Measurements from ENCODE around the gene CCL24. TPM values are rescaled to one million over a fixed set of nuclear protein-coding genes. Genes with fewer than 3 reads are reported as not detected.
"Not testable (repeated sequence)": the region's sequence is repeated elsewhere in the genome, so short reads cannot be mapped to it uniquely, and the experiment has no call there.

Gene CCL24
- total RNA-seq, 2 donors from 2014 or later: not detected

DNA sequence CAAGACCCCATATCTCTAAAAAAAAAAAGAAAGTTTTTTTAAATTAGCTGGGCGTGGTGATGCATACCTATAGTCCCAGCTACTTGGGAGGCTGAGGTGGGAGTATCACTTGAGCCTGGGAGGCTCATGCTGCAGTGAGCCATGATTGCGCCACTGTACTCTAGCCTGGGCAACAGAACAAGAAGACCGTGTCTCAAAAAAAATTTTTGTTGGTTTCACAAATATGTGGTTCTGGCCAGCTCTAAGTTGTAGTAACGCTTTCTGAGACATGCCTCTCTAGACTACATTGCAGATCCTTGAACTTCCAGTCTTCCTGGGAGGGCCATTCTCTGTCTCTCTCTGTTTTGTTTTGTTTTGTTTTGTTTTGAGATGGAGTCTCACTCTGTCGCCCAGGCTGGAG, 40.6 kb upstream of the CCL24 start:
- H3K4me3 ChIP-seq: no peak overlapping the region
- H3K4me1 ChIP-seq (replicated peaks): no peaks in the 10 kb centered on the region
- H3K9me3 ChIP-seq: no peaks in the 10 kb centered on the region
- no peaks in the 10 kb centered on the region for H3K27me3 ChIP-seq (replicated peaks; ENCODE audit: insufficient read depth)
- TF ChIP-seq, protein P1, sequence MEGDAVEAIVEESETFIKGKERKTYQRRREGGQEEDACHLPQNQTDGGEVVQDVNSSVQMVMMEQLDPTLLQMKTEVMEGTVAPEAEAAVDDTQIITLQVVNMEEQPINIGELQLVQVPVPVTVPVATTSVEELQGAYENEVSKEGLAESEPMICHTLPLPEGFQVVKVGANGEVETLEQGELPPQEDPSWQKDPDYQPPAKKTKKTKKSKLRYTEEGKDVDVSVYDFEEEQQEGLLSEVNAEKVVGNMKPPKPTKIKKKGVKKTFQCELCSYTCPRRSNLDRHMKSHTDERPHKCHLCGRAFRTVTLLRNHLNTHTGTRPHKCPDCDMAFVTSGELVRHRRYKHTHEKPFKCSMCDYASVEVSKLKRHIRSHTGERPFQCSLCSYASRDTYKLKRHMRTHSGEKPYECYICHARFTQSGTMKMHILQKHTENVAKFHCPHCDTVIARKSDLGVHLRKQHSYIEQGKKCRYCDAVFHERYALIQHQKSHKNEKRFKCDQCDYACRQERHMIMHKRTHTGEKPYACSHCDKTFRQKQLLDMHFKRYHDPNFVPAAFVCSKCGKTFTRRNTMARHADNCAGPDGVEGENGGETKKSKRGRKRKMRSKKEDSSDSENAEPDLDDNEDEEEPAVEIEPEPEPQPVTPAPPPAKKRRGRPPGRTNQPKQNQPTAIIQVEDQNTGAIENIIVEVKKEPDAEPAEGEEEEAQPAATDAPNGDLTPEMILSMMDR (IDR thresholded peaks at IDR 0.05): no peak
- TF ChIP-seq POLR2A (IDR thresholded peaks at IDR 0.05): no peak
- TF ChIP-seq POLR2AphosphoS5 (IDR thresholded peaks at IDR 0.05): no peak
- no peak overlapping the region for H3K27ac ChIP-seq
- WGBS: 77% methylated on average over 5 of the region's 5 CpGs
- H3K36me3 ChIP-seq: no peaks in the 10 kb centered on the region
- DNase-seq (ENCODE audit: low spot score): no peak
- intact Hi-C loops (cut with DNase I): no loop called here

DNA sequence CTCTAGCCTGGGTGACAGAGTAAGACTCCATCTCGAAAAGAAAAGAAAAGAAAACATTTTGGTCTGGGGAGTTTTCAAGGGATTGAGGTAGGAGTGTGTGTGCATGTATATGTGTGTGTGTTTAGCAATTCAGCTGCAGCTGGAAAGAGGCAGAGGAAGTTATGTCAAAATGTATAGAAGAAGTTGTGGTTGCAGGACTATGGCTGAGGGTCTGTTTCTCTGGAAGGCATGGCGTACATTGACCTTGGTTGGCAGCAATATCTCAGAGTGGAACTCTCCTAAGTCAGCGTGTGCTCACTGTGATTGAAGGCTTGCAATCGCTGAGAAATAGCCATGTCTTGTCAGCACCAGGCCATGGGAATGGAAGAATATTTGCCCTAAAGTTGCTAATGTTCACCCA, 36.6 kb upstream of the CCL24 start:
- no peaks in the 10 kb centered on the region for H3K4me1 ChIP-seq (replicated peaks)
- 73% methylated on average over 4 of the region's 4 CpGs for WGBS
- intact Hi-C loops (cut with DNase I): no loop called here
- no peaks in the 10 kb centered on the region for H3K27me3 ChIP-seq (replicated peaks; ENCODE audit: insufficient read depth)
- no peaks in the 10 kb centered on the region for H3K36me3 ChIP-seq
- no peaks in the 10 kb centered on the region for H3K9me3 ChIP-seq
- TF ChIP-seq, protein P1 (IDR thresholded peaks at IDR 0.05): no peak
- TF ChIP-seq POLR2A (IDR thresholded peaks at IDR 0.05): no peak
- H3K27ac ChIP-seq: no peak overlapping the region
- no peak for DNase-seq (ENCODE audit: low spot score)
- H3K4me3 ChIP-seq: no peak overlapping the region

DNA sequence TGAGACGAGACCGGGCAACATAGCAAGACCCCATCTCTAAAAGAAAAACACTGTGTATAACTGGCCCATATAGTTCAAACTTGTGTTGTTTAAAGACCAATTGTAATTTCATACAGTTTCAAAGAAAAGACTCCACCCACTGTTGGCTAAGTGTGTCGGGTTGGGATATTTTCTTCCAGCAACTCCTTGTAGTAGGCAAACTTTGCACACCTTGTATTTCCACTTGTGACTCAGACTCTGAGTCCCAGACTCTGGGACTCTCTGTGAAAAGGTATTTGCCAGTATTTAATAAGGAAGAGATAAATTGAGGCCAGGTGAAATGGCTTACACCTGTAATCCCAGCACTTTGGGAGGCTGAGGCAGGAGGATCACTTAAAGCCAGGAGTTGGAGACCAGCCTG, 36.0 kb upstream of the CCL24 start:
- no peak for TF ChIP-seq POLR2AphosphoS5 (IDR thresholded peaks at IDR 0.05)
- TF ChIP-seq, protein P1 (IDR thresholded peaks at IDR 0.05): no peak
- no peak for TF ChIP-seq POLR2A (IDR thresholded peaks at IDR 0.05)
- H3K27ac ChIP-seq: no peak overlapping the region
- no peak for DNase-seq (ENCODE audit: low spot score)
- H3K36me3 ChIP-seq: no peaks in the 10 kb centered on the region
- no peaks in the 10 kb centered on the region for H3K27me3 ChIP-seq (replicated peaks; ENCODE audit: insufficient read depth)
- no peaks in the 10 kb centered on the region for H3K9me3 ChIP-seq
- H3K4me3 ChIP-seq: no peak overlapping the region
- no peaks in the 10 kb centered on the region for H3K4me1 ChIP-seq (replicated peaks)
- WGBS: 64% methylated on average over 3 of the region's 3 CpGs
- intact Hi-C loops (cut with DNase I): no loop called here

DNA sequence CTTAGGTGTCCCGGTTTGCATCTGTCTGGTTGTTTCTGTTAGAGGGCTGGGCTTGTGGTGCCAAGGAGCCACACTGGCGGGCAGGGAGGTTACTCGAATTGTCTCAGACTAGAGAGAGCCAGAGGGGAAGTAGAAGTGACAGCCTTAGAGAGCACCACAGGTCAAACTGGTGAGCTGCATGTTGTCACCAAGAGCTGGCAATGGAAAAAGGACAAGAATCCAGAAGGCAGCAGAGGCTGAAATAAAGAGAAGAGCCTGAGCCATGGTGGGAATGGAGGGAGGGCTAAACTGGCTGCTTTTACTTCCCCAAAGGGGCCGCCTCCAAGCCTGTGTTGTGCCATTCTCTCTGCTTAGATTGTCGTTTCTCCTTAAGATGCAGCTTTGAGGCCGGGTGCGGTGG, 34.1 kb upstream of the CCL24 start:
- Histone ChIP-seq H3K27me3 (replicated peaks; ENCODE audit: insufficient read depth) (no peaks in the 10 kb centered on the region), H3K27ac (no peak overlapping the region), H3K9me3 (no peaks in the 10 kb centered on the region), H3K4me3 (no peak overlapping the region), H3K4me1 (replicated peaks) (no peaks in the 10 kb centered on the region), H3K36me3 (no peaks in the 10 kb centered on the region)
- 81% methylated on average over 7 of the region's 7 CpGs for WGBS
- no peak for DNase-seq (ENCODE audit: low spot score)
- intact Hi-C loops (cut with DNase I): no loop called here
- TF ChIP-seq, protein P1 (IDR thresholded peaks at IDR 0.05): no peak
- TF ChIP-seq POLR2AphosphoS5 (IDR thresholded peaks at IDR 0.05) (no peak), POLR2A (IDR thresholded peaks at IDR 0.05) (no peak)

DNA sequence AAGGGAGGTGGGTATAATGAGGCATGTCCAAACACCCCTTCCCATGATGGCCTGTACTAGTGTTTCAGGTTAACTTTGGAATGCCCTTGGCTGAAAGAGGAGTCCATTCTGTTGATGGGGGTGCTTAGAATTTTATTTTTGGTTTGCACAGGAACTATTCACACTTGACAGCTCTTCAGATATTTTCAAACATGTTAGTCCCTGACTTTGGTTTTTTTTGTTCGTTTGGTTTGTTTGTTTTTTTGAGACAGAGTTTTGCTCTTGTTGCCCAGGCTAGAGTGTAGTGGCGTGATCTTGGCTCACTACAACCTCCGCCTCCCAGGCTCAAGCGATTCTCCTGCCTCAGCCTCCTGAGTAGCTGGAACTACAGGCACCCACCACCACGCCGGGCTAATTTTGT, 31.5 kb upstream of the CCL24 start:
- intact Hi-C loops (cut with DNase I); H3K27ac ChIP-seq; H3K4me3 ChIP-seq; DNase-seq (ENCODE audit: low spot score); H3K27me3 ChIP-seq (replicated peaks; ENCODE audit: insufficient read depth); H3K9me3 ChIP-seq; H3K36me3 ChIP-seq; H3K4me1 ChIP-seq (replicated peaks): not testable (repeated sequence)
- 81% methylated on average over 6 of the region's 6 CpGs for WGBS
